Ascending aorta (tissue), 2 donors: ENCODE measurements around the gene ABL1. TPM values are rescaled to one million over a fixed set of nuclear protein-coding genes. Genes with fewer than 3 reads are reported as not detected.

Experiments
- DNase-seq, 2 donors: peaks; one replicate each; pipeline ENCODE4 v3.0.0-alpha.2; 2019; ENCODE audit warnings: low spot score in 2 of 2
- H3K27ac ChIP-seq, 2 donors: fragments of 200-600 bp; sonication (generic); one replicate each; pipeline ENCODE4 v1.5.1; 2016 to 2017; ENCODE audit warnings: mild to moderate bottlenecking in 1 of 2
- H3K27me3 ChIP-seq: fragments of 200-600 bp; sonication (generic); one replicate; pipeline ENCODE4 v1.5.1; 2017
- H3K36me3 ChIP-seq, 2 donors: fragments of 200-600 bp; sonication (generic); one replicate each; pipeline ENCODE4 v1.5.1; 2016
- H3K4me1 ChIP-seq, 2 donors: fragments of 200-600 bp; sonication (generic); one replicate each; pipeline ENCODE4 v1.5.1; 2016 to 2017; ENCODE audit warnings: mild to moderate bottlenecking in 1 of 2
- H3K4me3 ChIP-seq, 2 donors: fragments of 200-600 bp; sonication (generic); one replicate each; pipeline ENCODE4 v1.5.1; 2016 to 2017; ENCODE audit warnings: mild to moderate bottlenecking in 1 of 2
- H3K9me3 ChIP-seq, 2 donors: fragments of 200-600 bp; sonication (generic); one replicate each; pipeline ENCODE4 v1.5.1; 2016
- CTCF ChIP-seq, 3 experiments: fragments of 200-600 bp in 2 of 3; fragments of 450-650 bp in 1 of 3; sonication (generic) in 2 of 3; IDR thresholded peaks; one replicate each; pipeline ENCODE4 v1.5.1; 2016 to 2019; ENCODE audit warnings: antibody characterized with exemption in 3 of 3, mild to moderate bottlenecking in 1 of 3, moderate library complexity in 1 of 3
- intact Hi-C: fragments of 100-400 bp; cut with DNase I; formaldehyde crosslinking; loops from one replicate; pipeline ENCODE4 v1.15.1; 2023
- total RNA-seq: library from RNA; depleted of rRNA; stranded (reverse); fragments of >200 nt; gene quantifications from one replicate; pipeline ENCODE4 v1.1.0, GENCODE V29; 2016

The ABL1 gene
- total RNA-seq, 1 donor from 2014 or later = 99.1 TPM

GRCh38 chr9:130891688-130892476 is 56.8 kb downstream of the ABL1 start:
- H3K9me3 ChIP-seq = no peaks in the 10 kb centered on the region
- peaks cover 0 to 11% of the 10 kb centered on the region in 2 donors for H3K4me1 ChIP-seq
- no peak overlapping the region for H3K27ac ChIP-seq
- TF ChIP-seq CTCF (IDR thresholded peaks at IDR 0.05) = no peak
- H3K27me3 ChIP-seq = no peaks in the 10 kb centered on the region
- peaks cover 50 to 69% of the 10 kb centered on the region in 2 donors for H3K36me3 ChIP-seq
- no peak overlapping the region for H3K4me3 ChIP-seq
- intact Hi-C loops = no loop called here
- no peak for DNase-seq

- TF ChIP-seq CTCF (IDR thresholded peaks at IDR 0.05) = no peak
- no peak for DNase-seq
- Histone ChIP-seq H3K27me3 (no peaks in the 10 kb centered on the region), H3K4me3 (no peak overlapping the region), H3K36me3 (peaks cover 43 to 61% of the 10 kb centered on the region in 2 donors), H3K9me3 (no peaks in the 10 kb centered on the region), H3K4me1 (peaks cover 0 to 5% of the 10 kb centered on the region in 2 donors), H3K27ac (no peak overlapping the region)
- intact Hi-C loops = no loop called here
These were observed 57.6 kb downstream of the ABL1 start for GRCh38 chr9:130892477-130893304.

- no peaks in the 10 kb centered on the region for H3K27me3 ChIP-seq
- peak in 1 of 2 donors; percentile 30 for DNase-seq
- TF ChIP-seq CTCF (IDR thresholded peaks at IDR 0.05) = peak in 2 of 3 experiments; percentile 19
- H3K9me3 ChIP-seq = no peaks in the 10 kb centered on the region
- H3K4me1 ChIP-seq = peaks cover 0 to 5% of the 10 kb centered on the region in 2 donors
- no peak overlapping the region for H3K4me3 ChIP-seq
- intact Hi-C loops = no loop called here
- peaks cover 35 to 52% of the 10 kb centered on the region in 2 donors for H3K36me3 ChIP-seq
- H3K27ac ChIP-seq = no peak overlapping the region
These were observed 58.5 kb downstream of the ABL1 start for GRCh38 chr9:130893341-130894101.

GRCh38 chr9:130894546-130894945 is 59.5 kb downstream of the ABL1 start:
- intact Hi-C loops = no loop called here
- H3K27me3 ChIP-seq = no peaks in the 10 kb centered on the region
- TF ChIP-seq CTCF (IDR thresholded peaks at IDR 0.05) = no peak
- no peak overlapping the region for H3K27ac ChIP-seq
- peaks cover 0 to 5% of the 10 kb centered on the region in 2 donors for H3K4me1 ChIP-seq
- H3K36me3 ChIP-seq = peaks cover 27 to 44% of the 10 kb centered on the region in 2 donors
- H3K9me3 ChIP-seq = no peaks in the 10 kb centered on the region
- DNase-seq = no peak
- H3K4me3 ChIP-seq = no peak overlapping the region

GRCh38 chr9:130895038-130895437 is 60.0 kb downstream of the ABL1 start:
- Histone ChIP-seq H3K9me3 (no peaks in the 10 kb centered on the region), H3K27me3 (no peaks in the 10 kb centered on the region), H3K4me1 (peaks cover 0 to 5% of the 10 kb centered on the region in 2 donors), H3K36me3 (peaks cover 22 to 39% of the 10 kb centered on the region in 2 donors), H3K27ac (no peak overlapping the region), H3K4me3 (no peak overlapping the region)
- DNase-seq = no peak
- TF ChIP-seq CTCF (IDR thresholded peaks at IDR 0.05) = no peak
- intact Hi-C loops = no loop called here
